ENCODE data around the gene RUVBL2. TPM values are rescaled to one million over a fixed set of nuclear protein-coding genes. Genes with fewer than 3 reads are reported as not detected.

The RUVBL2 gene
- total and polyA plus RNA-seq, 2 of the 4 experiments (the other 2 are of a cell fraction) = 196 to 391 TPM

- TF ChIP-seq FOS (IDR thresholded peaks at IDR 0.05; ENCODE audit: low read depth, low read length) = no peak
- no peak for TF ChIP-seq CEBPB (IDR thresholded peaks at IDR 0.05; ENCODE audit: low read depth, low read length)
- TF ChIP-seq MXI1 (IDR thresholded peaks at IDR 0.05; ENCODE audit: borderline replicate concordance, low read depth, low read length) = no peak
- TF ChIP-seq USF2 (IDR thresholded peaks at IDR 0.05; ENCODE audit: low read depth, low read length) = no peak
- no peak for TF ChIP-seq CHD1 (IDR thresholded peaks at IDR 0.05; ENCODE audit: low read depth, low read length)
- no peak for TF ChIP-seq CTCF (conservative IDR thresholded peaks at IDR 0.05; ENCODE audit: low read depth, low read length)
- no peak for TF ChIP-seq NFE2L2 (IDR thresholded peaks at IDR 0.05; ENCODE audit: low read depth, low read length)
- TF ChIP-seq SMC3 (IDR thresholded peaks at IDR 0.05; ENCODE audit: low read depth, low read length) = no peak
- no peak for TF ChIP-seq BHLHE40 (IDR thresholded peaks at IDR 0.05; ENCODE audit: low read depth, low read length)
- H3K9me1 ChIP-seq (ENCODE audit: insufficient read depth, low read length) = peaks cover 15% of the 10 kb centered on the region
- no peak overlapping the region for H3K27ac ChIP-seq (ENCODE audit: insufficient read depth, low read length)
- H3K14ac ChIP-seq (replicated peaks; ENCODE audit: low read depth, low read length) = no peak overlapping the region
- in situ Hi-C loops (cut with MboI; ENCODE audit: low sequenced_read_pairs) (no loop called here), intact Hi-C loops (cut with micrococcal nuclease) (no loop called here), dilution Hi-C loops (cut with HindIII; ENCODE audit: low sequenced_read_pairs, unreplicated experiment) (no loop called here)
- H4K8ac ChIP-seq (ENCODE audit: low read depth in 2 of 2, low read length in 2 of 2) = no peak overlapping the region
- no peak overlapping the region for H3K4me2 ChIP-seq (ENCODE audit: low read depth, low read length)
- no peaks in the 10 kb centered on the region for H3K9me3 ChIP-seq (ENCODE audit: control insufficient read depth, insufficient read depth, low read length)
- H2BK15ac ChIP-seq (ENCODE audit: low read depth, low read length) = no peak overlapping the region
- H3K9ac ChIP-seq (ENCODE audit: low read depth, low read length) = no peak overlapping the region
- peaks cover 13% of the 10 kb centered on the region for H3K4me1 ChIP-seq (ENCODE audit: control insufficient read depth, insufficient read depth, low read length)
- no peak overlapping the region for H4K5ac ChIP-seq (ENCODE audit: low read depth, low read length)
- WGBS, 2 experiments (ENCODE audit: extremely low coverage in 2 of 2, insufficient read length in 1 of 2) = no CpG with 5 or more reads among the region's 8 CpGs
- H3K27me3 ChIP-seq (ENCODE audit: control insufficient read depth, insufficient read depth, low read length) = no peaks in the 10 kb centered on the region
- ChIA-PET POLR2A (ENCODE audit: unreplicated experiment) (no interaction called here), CTCF (no interaction called here)
- no peak for ATAC-seq (ENCODE audit: low read depth)
- no peak overlapping the region for H2BK20ac ChIP-seq (ENCODE audit: low read depth, low read length)
- H3K18ac ChIP-seq (ENCODE audit: low read depth, low read length) = no peak overlapping the region
- H3K56ac ChIP-seq (ENCODE audit: extremely low read depth, insufficient read depth, low read length) = no peak overlapping the region
- H3K4me3 ChIP-seq (ENCODE audit: insufficient read depth, low read depth, low read length) = no peak overlapping the region
- no peak overlapping the region for H2AK9ac ChIP-seq (replicated peaks; ENCODE audit: low read depth, low read length, poor library complexity)
- no peak overlapping the region for H4K91ac ChIP-seq (ENCODE audit: insufficient read depth, low read depth, low read length)
- H3K4ac ChIP-seq (ENCODE audit: low read depth, low read length) = no peak overlapping the region
- H2AK5ac ChIP-seq (ENCODE audit: low read depth, low read length) = no peak overlapping the region
- DNase-seq = no peak
- BruUV-seq (replicated peaks) = no TSS peak
- H2BK5ac ChIP-seq (ENCODE audit: low read depth, low read length, poor library complexity, severe bottlenecking) = no peak overlapping the region
- H4K20me1 ChIP-seq (ENCODE audit: insufficient read depth, low read length) = 0 out of 2 replicates have a peak, but pooled peaks cover 2% of the 10 kb centered on the region
- H3K36me3 ChIP-seq (ENCODE audit: control insufficient read depth, insufficient read depth, low read length) = peaks cover 17% of the 10 kb centered on the region
- no peak overlapping the region for H2AFZ ChIP-seq (replicated peaks; ENCODE audit: low read length, poor library complexity)
- no peak overlapping the region for H3K23ac ChIP-seq (ENCODE audit: low read depth, low read length)
- H3K79me1 ChIP-seq (ENCODE audit: low read depth in 1 of 2, low read length in 2 of 2) = peaks cover 19 to 63% of the 10 kb centered on the region in 2 experiments
- H2BK120ac ChIP-seq (ENCODE audit: low read depth, low read length) = no peak overlapping the region
These were observed 35.7 kb upstream of the RUVBL2 start for GRCh38 chr19:48958006-48958405.

Measured in IMR-90 (cell line).